Mammary epithelial cell (primary cell): Measurements from ENCODE around the gene PPP1R12B.

Source experiments
- EZH2 ChIP-seq: IDR thresholded peaks from 2 replicates; pipeline ENCODE4 v1.6.1; 2012; ENCODE audit warnings: low read length, inconsistent platforms, borderline replicate concordance
- TF ChIP-seq, protein P1 (sequence below), 2 donors: IDR thresholded peaks in 1 of 2; conservative IDR thresholded peaks in 1 of 2; 2 replicates each; pipeline ENCODE4 v1.5.1; 2011 to 2012; ENCODE audit warnings: inconsistent platforms in 2 of 2, low read length in 2 of 2, mild to moderate bottlenecking in 2 of 2, control low read depth in 1 of 2, low read depth in 1 of 2; ENCODE audit not compliant: insufficient read depth in 1 of 2; ENCODE audit errors: extremely low read depth in 1 of 2

DNA sequence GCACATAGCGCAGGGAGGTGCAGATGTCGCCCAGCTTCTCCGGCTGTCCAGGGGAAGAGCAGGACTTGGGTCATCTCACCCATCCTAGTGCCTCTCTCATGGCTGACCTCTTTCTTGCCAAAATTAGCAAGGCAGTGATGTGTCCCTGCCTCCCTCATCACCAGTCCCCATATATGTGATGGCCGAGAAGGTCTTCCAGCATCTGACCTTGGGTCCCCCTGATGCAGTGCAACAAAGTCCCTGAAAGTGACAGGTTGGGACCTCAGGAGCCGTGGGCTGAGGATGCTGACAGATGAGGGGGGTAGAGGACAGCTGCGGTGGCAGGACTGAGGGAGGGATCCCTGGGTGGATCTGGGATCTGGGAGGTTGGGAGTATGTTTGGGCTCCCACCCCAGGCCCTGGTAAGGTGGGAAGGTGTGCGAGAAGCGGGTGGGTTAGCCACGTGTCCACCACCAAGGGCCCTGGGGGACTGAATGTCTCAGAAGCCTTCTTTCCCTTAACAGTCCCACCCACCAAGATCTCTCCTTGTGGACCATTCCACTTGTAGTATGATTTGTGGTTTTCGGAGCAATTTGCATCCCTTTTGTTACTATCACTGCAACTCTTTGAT is 252.0 kb downstream of the PPP1R12B start:
- TF ChIP-seq, protein P1, sequence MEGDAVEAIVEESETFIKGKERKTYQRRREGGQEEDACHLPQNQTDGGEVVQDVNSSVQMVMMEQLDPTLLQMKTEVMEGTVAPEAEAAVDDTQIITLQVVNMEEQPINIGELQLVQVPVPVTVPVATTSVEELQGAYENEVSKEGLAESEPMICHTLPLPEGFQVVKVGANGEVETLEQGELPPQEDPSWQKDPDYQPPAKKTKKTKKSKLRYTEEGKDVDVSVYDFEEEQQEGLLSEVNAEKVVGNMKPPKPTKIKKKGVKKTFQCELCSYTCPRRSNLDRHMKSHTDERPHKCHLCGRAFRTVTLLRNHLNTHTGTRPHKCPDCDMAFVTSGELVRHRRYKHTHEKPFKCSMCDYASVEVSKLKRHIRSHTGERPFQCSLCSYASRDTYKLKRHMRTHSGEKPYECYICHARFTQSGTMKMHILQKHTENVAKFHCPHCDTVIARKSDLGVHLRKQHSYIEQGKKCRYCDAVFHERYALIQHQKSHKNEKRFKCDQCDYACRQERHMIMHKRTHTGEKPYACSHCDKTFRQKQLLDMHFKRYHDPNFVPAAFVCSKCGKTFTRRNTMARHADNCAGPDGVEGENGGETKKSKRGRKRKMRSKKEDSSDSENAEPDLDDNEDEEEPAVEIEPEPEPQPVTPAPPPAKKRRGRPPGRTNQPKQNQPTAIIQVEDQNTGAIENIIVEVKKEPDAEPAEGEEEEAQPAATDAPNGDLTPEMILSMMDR (conservative IDR thresholded peaks at IDR 0.05 in 1 of 2, IDR thresholded peaks at IDR 0.05 in 1 of 2; ENCODE audit: extremely low read depth in 1 of 2, insufficient read depth in 1 of 2, low read depth in 1 of 2, low read length in 2 of 2) = no peak
- no peak for TF ChIP-seq EZH2
